HT1080 (cell line): ENCODE results near the gene CHERP. TPM values are rescaled to one million over a fixed set of nuclear protein-coding genes. Genes with fewer than 3 reads are reported as not detected.
"Not testable (repeated sequence)": the region's sequence is repeated elsewhere in the genome, so short reads cannot be mapped to it uniquely, and the experiment has no call there.

ENCODE experiments used
- DNase-seq: peaks from one replicate; pipeline ENCODE4 v3.0.0-alpha.2; 2015; ENCODE audit warnings: low read depth
- total RNA-seq: library from RNA; depleted of rRNA; stranded (reverse); fragments of >200 nt; shearing (Covaris generic); gene quantifications from 2 replicates; pipeline ENCODE4 v1.2.3, GENCODE V29; 2014

CHERP gene
- total RNA-seq, 1 experiment from 2014 or later = 9.2 TPM

- not testable (repeated sequence) for DNase-seq
Observed at GRCh38 chr19:16543734-16544133, 1.5 kb upstream of the CHERP start.

DNA sequence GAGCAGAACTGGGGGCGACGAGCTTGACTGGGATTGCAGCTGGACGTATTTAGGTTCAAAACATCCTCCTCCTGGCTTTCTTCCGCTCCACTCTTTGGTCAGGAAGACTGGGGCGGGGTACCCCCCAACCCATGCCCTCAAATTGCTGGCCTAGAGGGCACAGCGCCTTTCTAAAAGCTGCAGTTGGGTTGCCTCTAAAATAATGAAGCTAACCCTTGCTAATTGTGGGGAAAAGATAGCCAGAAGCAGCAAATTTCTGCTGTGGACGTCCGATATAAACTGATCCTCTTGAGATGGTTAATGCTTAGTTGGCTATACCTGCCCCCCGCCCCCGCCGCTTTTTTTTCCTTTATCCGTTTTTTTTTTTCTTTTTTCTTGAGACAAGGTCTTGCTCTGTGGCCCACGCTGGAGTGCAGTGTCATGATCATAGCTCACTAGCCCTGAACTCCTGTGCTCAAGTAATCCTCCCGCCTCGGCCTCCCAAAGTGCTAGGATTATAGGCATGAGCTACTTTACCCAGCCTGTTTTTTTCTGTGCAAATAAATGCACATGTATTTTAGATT is 754 bp upstream of the CHERP start:
- DNase-seq = no peak

DNA sequence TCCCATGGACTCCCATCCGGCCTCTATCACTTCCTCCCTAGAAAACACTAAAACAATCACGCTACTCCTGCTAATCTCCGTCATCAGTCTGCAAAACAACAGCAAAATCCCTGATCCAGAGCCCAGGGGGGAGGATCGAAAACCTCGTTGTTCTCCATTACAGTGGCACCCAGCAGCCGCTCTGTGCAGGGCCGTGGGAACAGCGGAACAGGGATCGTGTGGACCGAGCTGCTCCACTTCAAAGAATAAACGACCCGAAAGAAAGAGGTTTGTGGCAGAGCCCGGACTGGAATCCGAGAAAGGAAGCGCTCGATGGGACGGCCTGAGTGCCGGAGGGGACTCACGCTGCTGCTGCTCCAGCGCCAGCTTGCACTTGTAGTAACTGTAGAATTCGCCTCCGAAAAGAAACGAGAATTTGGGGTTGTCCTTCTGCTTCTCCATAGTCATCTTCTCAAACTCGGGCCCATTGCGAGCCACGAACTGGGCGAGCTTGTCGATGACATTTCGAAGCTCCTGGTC is 652 bp downstream of the CHERP start:
- peak; percentile 27 for DNase-seq

DNA sequence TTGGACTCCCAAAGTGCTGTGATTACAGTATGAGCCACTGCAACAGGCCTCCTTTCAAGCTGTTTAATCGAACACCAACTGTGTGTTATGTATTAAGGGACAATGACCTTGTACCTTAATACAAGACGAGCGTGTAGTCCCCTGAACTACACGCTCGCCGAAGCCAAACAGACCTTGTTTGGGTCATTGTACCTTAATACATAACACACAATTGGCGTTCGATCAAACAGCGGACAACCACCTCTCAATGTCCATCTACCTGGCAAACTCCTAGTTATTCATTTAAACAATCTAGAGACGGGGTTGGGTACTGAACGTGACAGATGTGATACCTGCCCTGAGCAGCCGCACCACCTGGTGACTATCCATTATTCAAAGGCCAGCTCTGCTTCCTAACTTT is 1.3 kb downstream of the CHERP start:
- no peak for DNase-seq

DNA sequence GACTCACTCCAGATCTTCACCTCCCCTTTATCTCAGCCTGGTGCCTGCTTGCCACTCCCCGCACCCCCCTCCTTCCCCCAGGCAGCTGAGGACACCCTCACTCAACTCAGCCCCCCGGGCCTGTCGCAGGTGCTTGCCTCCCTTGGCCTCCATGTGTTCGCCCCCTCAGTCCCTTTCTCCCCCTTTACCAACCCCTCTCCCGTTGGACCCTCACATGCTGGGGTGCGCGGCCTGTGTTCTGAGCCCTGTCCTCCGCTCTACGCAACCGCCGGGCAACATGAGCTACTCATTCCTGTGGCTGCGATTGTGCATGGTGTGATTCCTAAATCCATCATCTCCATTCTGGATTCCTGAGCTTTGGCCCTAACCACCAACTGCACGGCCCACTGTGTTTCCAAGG is 5.1 kb downstream of the CHERP start:
- DNase-seq = no peak

DNA sequence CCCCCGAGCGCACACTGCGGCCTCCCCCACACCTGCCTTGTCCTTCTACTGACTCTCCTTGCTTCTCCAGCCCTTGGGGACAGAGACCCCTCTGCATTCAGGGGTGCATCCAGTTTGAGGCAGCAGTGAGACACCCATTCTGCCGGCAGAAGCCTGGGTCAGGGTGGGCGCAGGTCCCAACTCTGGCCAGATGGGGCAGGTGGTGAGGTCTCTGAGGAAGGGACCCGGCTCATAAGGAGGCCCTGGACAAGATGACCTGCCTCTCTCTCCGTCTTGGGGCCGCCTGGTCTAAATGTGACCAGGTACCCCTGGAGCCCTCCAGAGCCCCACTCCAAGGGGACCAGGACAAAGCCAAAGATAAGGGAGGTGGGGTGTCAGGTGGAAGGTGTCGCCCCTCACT is 6.1 kb downstream of the CHERP start:
- DNase-seq = no peak

- no peak for DNase-seq
Observed at GRCh38 chr19:16535381-16535780, 6.9 kb downstream of the CHERP start.

- DNase-seq = no peak
Observed at GRCh38 chr19:16532440-16533234, 9.6 kb downstream of the CHERP start.

DNA sequence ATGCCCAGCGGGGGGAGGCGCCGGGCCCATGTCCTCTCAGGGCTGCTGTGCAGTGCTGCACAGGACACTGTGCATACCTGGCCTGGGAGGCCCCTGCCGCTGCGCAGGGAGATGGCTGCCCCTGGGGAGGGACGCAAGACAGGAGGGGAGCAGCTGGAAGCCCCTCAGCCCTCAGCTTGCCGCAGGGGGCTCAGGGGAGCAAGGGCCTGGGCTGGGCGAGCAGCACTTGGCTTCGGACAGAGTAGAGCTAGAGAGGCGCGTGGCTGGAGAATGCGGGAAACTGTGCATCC is 10.9 kb downstream of the CHERP start:
- no peak for DNase-seq

DNA sequence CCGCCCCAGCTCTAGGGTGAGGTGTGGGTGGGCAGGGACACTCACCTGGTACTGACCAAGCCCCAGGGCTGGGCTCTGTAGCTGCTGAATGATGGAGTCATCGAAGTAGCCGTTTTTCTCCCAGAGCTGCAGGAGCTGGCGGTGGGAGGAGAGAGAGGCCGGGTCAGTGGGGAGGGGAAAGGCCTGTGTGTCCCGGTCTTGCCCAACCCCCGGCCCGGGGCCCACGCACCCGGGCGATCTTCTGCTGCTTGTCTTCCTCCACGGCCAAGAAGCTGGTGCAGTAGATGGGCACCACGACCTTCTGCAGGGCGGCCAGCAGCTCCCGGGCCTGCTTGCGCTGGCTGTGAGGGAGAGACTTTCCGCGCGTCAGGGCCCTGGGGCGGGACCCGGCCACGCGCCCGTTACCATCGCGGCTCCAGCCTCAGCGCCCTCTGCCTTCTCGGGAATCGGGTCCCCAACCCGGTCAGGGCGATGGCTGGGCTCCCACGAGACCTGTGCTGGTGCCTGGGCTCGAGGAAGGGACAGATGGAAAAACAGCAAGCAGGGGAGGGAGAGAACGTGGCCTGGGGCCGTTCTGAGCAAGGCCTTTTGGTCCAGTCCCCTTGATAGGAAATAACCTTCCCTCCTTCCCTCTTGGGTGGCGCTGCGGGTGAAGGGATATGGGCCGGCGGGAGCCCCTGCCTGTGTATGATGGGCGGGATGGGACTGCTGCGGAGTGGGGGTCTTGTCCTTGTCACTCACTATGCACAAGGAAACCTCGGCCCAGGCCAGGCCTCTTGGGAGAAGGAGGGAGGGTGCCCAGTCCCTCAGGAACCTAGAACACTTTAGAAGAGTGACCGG is 11.5 kb downstream of the CHERP start:
- DNase-seq = no peak

DNA sequence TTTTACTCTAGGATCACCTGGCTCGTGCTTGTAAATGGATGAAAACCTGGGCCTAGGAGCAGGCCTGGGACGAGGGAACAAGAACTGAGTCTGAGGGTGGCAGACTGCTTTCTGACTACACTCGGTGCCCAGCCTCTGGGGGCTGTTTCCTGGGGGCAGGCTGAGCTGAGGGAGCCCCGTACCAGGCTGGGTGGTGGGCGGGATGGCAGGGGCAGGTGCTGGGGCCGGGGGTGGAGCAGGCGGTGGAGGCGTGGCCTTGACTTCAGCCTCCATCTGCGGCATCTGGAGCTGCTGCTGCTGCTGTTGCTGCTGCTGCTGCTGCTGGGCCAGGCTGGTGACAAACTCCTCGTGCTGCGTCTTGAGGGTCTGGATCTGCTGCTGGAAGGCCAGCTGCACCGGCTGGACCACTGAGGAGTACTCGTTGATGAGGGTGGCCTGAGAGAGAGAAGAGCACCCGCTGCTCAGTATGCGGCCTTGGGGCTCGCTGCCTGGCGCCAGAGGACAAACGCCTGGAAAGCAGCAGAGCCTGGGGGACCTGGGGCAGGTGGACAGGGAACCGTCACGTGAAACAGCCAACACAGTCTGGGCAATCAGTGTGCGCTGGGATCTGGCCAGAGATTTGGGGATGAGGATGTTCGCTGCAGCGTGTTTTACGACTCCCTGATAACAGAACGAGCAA is 12.6 kb downstream of the CHERP start:
- DNase-seq = no peak

- no peak for DNase-seq
Observed at GRCh38 chr19:16527971-16528521, 14.2 kb downstream of the CHERP start.

DNA sequence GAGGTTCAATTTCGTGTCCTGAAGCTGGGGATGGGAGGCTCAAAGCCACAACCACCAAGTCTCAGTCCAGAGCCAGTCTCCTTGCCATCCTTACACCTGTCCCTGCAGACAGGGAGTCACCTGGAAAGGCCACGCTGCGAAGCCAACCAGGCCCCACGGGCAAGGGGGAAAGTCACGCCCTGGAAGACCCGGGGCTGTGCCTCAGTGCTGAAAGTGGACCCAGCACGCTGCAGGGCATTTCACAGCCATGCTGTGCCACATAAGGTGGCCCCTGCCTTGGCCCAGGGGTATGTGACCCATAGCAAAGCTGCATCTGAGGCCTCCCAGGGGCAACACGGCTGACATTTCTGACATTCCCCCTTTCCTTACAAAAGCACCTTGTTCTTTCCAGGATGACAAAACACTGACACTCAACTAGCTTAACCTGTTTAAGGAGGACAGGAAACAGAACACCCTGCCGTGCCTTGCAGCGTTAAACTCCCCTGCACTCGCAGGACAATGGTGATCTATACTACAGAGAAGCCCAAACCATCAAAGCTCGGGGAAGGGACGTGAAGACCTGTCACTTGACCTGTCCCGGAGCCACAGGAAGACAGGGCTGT is 14.8 kb downstream of the CHERP start:
- no peak for DNase-seq

DNA sequence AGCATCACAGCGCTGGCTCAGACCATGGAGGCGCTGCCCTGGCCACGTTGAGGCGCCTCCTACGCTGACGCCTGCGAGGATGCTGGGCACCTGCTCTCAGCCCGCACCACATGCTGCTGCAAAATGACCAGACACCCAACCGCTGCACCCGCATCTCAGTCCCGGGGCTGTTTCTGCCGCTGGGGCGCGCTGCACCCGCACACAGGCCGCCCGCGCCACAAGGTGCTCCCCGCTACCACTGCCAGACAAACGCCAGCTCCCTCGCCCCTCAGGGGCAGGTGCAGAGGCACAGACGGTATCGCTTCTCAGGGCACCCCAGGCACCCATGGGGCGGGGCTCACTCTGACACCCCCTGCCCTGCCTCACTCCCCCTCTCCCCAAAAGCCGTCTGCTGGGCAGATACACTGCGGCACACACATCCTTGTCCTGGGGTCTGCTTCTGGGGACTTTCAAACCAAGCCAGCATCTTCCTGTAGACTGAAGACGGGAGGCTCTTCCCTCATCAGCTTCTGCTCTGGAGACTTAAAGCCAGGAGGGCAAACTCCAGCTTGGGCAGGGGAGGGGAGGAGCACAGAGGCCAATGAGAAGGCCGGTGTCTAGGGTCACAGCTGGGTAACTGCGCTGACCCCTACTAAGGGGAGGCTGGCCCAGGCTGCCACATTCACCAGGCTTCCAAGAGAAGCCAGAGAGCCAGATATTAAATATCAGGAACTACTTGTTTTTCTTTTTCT is 16.3 kb downstream of the CHERP start:
- no peak for DNase-seq

- DNase-seq = no peak
Observed at GRCh38 chr19:16524991-16525734, 17.1 kb downstream of the CHERP start.

- no peak for DNase-seq
Observed at GRCh38 chr19:16522559-16523377, 19.5 kb downstream of the CHERP start.

DNA sequence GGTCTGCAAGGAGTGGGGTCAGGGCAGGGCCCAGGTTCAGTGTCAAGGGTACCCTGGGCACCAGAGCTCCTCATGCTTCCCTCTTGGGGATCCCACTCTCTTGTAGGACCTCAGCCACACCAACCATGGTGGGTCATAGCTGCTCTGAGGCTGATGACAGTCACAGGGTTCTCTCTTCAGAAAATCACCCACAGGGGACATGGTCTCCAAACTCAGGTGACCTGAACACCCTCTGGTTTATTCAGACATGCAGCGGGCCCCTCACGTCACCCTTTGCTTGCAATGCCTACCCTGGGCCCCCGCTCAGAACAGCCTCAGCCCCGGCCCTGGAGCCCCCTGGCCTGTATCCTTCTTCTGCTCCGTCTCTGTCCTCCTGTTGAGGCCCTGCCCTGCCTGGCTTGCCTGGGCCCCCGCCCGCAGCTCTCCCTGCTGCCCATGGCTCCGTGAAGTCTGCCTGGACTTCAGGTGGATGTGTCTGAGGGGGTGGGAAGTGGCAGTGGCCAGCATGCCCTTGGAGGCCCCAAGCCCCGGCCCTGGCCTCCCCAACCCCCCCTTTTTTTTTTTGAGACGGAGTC is 20.4 kb downstream of the CHERP start:
- no peak for DNase-seq

- no peak for DNase-seq
Observed at GRCh38 chr19:16520986-16521624, 21.1 kb downstream of the CHERP start.
